Mammary epithelial cell (primary cell): Measurements from ENCODE around the gene ELMO1.

Source experiments
- CTCF ChIP-seq, 2 donors: IDR thresholded peaks in 1 of 2; conservative IDR thresholded peaks in 1 of 2; 2 replicates each; pipeline ENCODE4 v1.5.1; 2011 to 2012; ENCODE audit warnings: inconsistent platforms in 2 of 2, low read length in 2 of 2, mild to moderate bottlenecking in 2 of 2, control low read depth in 1 of 2, low read depth in 1 of 2; ENCODE audit not compliant: insufficient read depth in 1 of 2; ENCODE audit errors: extremely low read depth in 1 of 2
- EZH2 ChIP-seq: IDR thresholded peaks from 2 replicates; pipeline ENCODE4 v1.6.1; 2012; ENCODE audit warnings: low read length, inconsistent platforms, borderline replicate concordance

DNA sequence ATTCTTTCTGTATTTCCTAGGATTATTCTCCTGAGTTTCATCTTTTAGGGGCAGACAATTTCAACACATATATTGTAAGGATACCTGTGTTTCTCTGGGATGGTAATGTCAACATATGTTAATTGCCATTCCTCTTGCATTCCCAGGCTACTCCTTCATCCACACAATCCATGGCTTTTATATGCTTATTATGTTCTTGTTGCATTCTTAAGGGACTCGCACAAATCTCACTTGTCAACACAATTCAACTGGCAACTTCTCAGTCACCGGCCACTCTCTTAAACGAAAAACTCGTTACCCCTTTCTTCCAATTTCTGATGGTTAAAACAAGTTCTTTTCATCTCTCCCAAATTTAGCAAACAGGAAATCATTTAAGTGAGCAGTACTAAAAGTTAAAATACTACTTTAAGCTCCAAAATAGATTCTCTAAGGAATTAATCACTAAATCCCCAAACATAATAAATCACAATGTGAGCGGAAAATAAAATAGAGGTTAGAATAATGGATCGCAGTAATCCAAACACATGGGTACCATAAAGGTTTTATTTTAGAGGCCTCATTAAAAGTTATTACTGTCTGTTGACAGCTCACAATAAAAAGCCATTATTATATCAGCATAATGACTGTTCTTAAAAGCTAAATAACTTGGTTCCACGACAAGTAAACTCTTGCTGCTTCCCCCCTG is 223.2 kb downstream of the ELMO1 start:
- no peak for TF ChIP-seq CTCF (conservative IDR thresholded peaks at IDR 0.05 in 1 of 2, IDR thresholded peaks at IDR 0.05 in 1 of 2; ENCODE audit: extremely low read depth in 1 of 2, insufficient read depth in 1 of 2, low read depth in 1 of 2, low read length in 2 of 2)
- no peak for TF ChIP-seq EZH2
